NCI-H1417 (cell line): Measurements from ENCODE around the gene C16orf92.
"Not testable (repeated sequence)": the region's sequence is repeated elsewhere in the genome, so short reads cannot be mapped to it uniquely, and the experiment has no call there.

Experiments used
- DNase-seq, 3 experiments: peaks; one replicate each; lab custom pipeline; 2025; lab: John Stamatoyannopoulos, UW

C16orf92 gene

GRCh38 chr16:30027588-30028437 lies 4.8 kb downstream of the C16orf92 start:
- no peak for DNase-seq

- no peak for DNase-seq
Measured at GRCh38 chr16:30028438-30029076, 5.6 kb downstream of the C16orf92 start.

- peak in 2 of 3 experiments; percentile 37 to 41 for DNase-seq
Measured at GRCh38 chr16:30030011-30030685, 7.2 kb downstream of the C16orf92 start.

GRCh38 chr16:30030841-30031413 lies 7.9 kb downstream of the C16orf92 start, which contains the start of gene TLCD3B:
TSS of gene TLCD3B (minus strand) at chr16:30031271. CDS start at chr16:30030527, 744 bp downstream.
- peak in 2 of 3 experiments; percentile 55 to 81 for DNase-seq

GRCh38 chr16:30031477-30031918 lies 8.5 kb downstream of the C16orf92 start:
- peak in 2 of 3 experiments; percentile 29 to 46 for DNase-seq

- peak; percentile 70 to 90 (median 71) for DNase-seq
Measured at GRCh38 chr16:30032083-30032819, 9.3 kb downstream of the C16orf92 start.

GRCh38 chr16:30033270-30033669 lies 10.3 kb downstream of the C16orf92 start:
- DNase-seq, result no peak

- no peak for DNase-seq
Measured at GRCh38 chr16:30040221-30040620, 17.2 kb downstream of the C16orf92 start.

GRCh38 chr16:30040690-30041089 lies 17.7 kb downstream of the C16orf92 start:
- not testable (repeated sequence) for DNase-seq

GRCh38 chr16:30041841-30042240 lies 18.8 kb downstream of the C16orf92 start:
- DNase-seq, result peak in 1 of 3 experiments; percentile 51

GRCh38 chr16:30046178-30046577 lies 23.2 kb downstream of the C16orf92 start:
- DNase-seq, result no peak

- no peak for DNase-seq
Measured at GRCh38 chr16:30046588-30046987, 23.6 kb downstream of the C16orf92 start.

- no peak for DNase-seq
Measured at GRCh38 chr16:30049871-30050270, 26.9 kb downstream of the C16orf92 start.

- DNase-seq, result no peak
Measured at GRCh38 chr16:30051518-30051917, 28.5 kb downstream of the C16orf92 start.

GRCh38 chr16:30052671-30053372 lies 29.8 kb downstream of the C16orf92 start:
- peak; percentile 88 to 97 (median 94) for DNase-seq

GRCh38 chr16:30053376-30054015 lies 30.5 kb downstream of the C16orf92 start:
- DNase-seq, result peak in 2 of 3 experiments; percentile 61 to 67

GRCh38 chr16:30054451-30054850 lies 31.5 kb downstream of the C16orf92 start:
- no peak for DNase-seq

GRCh38 chr16:30054959-30055553 lies 32.1 kb downstream of the C16orf92 start:
- DNase-seq, result no peak

- no peak for DNase-seq
Measured at GRCh38 chr16:30060346-30060745, 37.3 kb downstream of the C16orf92 start.
